Endothelial cell of umbilical vein (primary cell): ENCODE data around the gene KCNJ3. TPM values are rescaled to one million over a fixed set of nuclear protein-coding genes. Genes with fewer than 3 reads are reported as not detected.

Experiments
- BruUV-seq: library from RNA; stranded (reverse); fragments of 400-500 nt; replicated peaks from 2 replicates; lab custom pipeline; 2021; lab: Mats Ljungman, UMichigan
- CTCF ChIA-PET: fragments of 300-600, 350-600 bp; sonication (Branson Sonifier 250); formaldehyde crosslinking; loops from one replicate; lab custom pipeline; 2021; ENCODE audit warnings: antibody characterized with exemption, inconsistent platforms; lab: Charles Lee
- POLR2A ChIA-PET: fragments of 300-600, 350-600 bp; sonication (Branson Sonifier 250); formaldehyde crosslinking; loops from one replicate; lab custom pipeline; 2021; ENCODE audit warnings: antibody characterized with exemption, inconsistent platforms; lab: Charles Lee
- DNase-seq: peaks from one replicate; pipeline ENCODE4 v3.0.0-alpha.2; 2011; ENCODE audit warnings: low read depth, low spot score
- FAIRE-seq: peaks from 2 replicates; lab custom pipeline; 2011; peaks lifted over from hg19 to GRCh38; lab: Jason Lieb, UNC
- H2AFZ ChIP-seq: 2 replicates; pipeline ENCODE4 v1.6.0; 2012; ENCODE audit warnings: low read depth, low read length, control low read depth, inconsistent platforms
- H3K27ac ChIP-seq: 2 replicates; pipeline ENCODE4 v1.5.1; 2011; ENCODE audit warnings: low read depth, mild to moderate bottlenecking, control low read depth, low read length, moderate library complexity; ENCODE audit not compliant: insufficient read depth
- H3K27me3 ChIP-seq, 2 experiments: 2 replicates each; pipeline versions ENCODE4 v1.6.0 to v1.6.1; 2011; ENCODE audit warnings: low read length in 2 of 2, mixed read lengths in 1 of 2; ENCODE audit not compliant: control insufficient read depth in 2 of 2, insufficient read depth in 2 of 2
- H3K36me3 ChIP-seq, 2 experiments: 2 replicates in 1 of 2; 3 replicates in 1 of 2; pipeline ENCODE4 v1.5.1; 2011; ENCODE audit warnings: low read length in 2 of 2, mild to moderate bottlenecking in 1 of 2, moderate library complexity in 1 of 2; ENCODE audit not compliant: control insufficient read depth in 2 of 2, insufficient read depth in 2 of 2; ENCODE audit errors: extremely low read depth in 1 of 2
- H3K4me1 ChIP-seq: 3 replicates; pipeline ENCODE4 v1.5.1; 2011; ENCODE audit warnings: mild to moderate bottlenecking, low read length; ENCODE audit not compliant: control insufficient read depth, insufficient read depth; ENCODE audit errors: extremely low read depth
- H3K4me2 ChIP-seq: 2 replicates; pipeline ENCODE4 v1.6.1; 2011; ENCODE audit warnings: low read length, control low read depth, mixed read lengths; ENCODE audit not compliant: insufficient read depth
- H3K4me3 ChIP-seq, 3 experiments: fragments of 200-600 bp in 1 of 3; sonication (generic), shearing (Covaris generic) in 1 of 3; replicated peaks in 1 of 3; 2 replicates each; pipeline ENCODE4 v1.5.1; 2011 to 2016; ENCODE audit warnings: control low read depth in 3 of 3, low read length in 3 of 3, mild to moderate bottlenecking in 2 of 3, inconsistent platforms in 1 of 3, low read depth in 1 of 3, moderate library complexity in 1 of 3; ENCODE audit not compliant: insufficient read depth in 1 of 3
- H3K79me2 ChIP-seq: 2 replicates; pipeline ENCODE4 v1.6.0; 2012; ENCODE audit warnings: low read length, inconsistent platforms; ENCODE audit not compliant: control insufficient read depth, insufficient read depth
- H3K9ac ChIP-seq: replicated peaks from 2 replicates; pipeline ENCODE3; 2011; ENCODE audit warnings: low read length, control low read depth; ENCODE audit not compliant: insufficient read depth; ENCODE audit errors: extremely low read depth
- H3K9me1 ChIP-seq: replicated peaks from 3 replicates; pipeline ENCODE4 v1.6.0; 2011; ENCODE audit warnings: mild to moderate bottlenecking, low read length; ENCODE audit not compliant: control insufficient read depth, insufficient read depth; ENCODE audit errors: extremely low read depth
- H3K9me3 ChIP-seq: replicated peaks from 2 replicates; pipeline ENCODE4 v1.5.1; 2012; ENCODE audit warnings: low read length, inconsistent platforms; ENCODE audit not compliant: control insufficient read depth, insufficient read depth
- H4K20me1 ChIP-seq: replicated peaks from 2 replicates; pipeline ENCODE3; 2011; ENCODE audit warnings: mild to moderate bottlenecking, low read length; ENCODE audit not compliant: control insufficient read depth, insufficient read depth; ENCODE audit errors: extremely low read depth
- EZH2 ChIP-seq: IDR thresholded peaks from 2 replicates; pipeline ENCODE4 v1.6.1; 2012; ENCODE audit warnings: borderline replicate concordance, low read depth, mild to moderate bottlenecking, moderate library complexity, low read length, inconsistent platforms; ENCODE audit not compliant: severe bottlenecking
- FOS ChIP-seq: IDR thresholded peaks from 2 replicates; pipeline ENCODE4 v1.6.1; 2011; ENCODE audit warnings: mild to moderate bottlenecking, low read length, moderate library complexity, borderline replicate concordance; ENCODE audit not compliant: insufficient read depth
- GATA2 ChIP-seq: IDR thresholded peaks from 2 replicates; pipeline ENCODE4 v1.7.0; 2011; ENCODE audit warnings: low read depth, mild to moderate bottlenecking, moderate library complexity, mixed read lengths, low read length; ENCODE audit not compliant: insufficient read length, insufficient read depth
- JUN ChIP-seq: IDR thresholded peaks from 2 replicates; pipeline ENCODE4 v1.6.1; 2011; ENCODE audit warnings: borderline replicate concordance, low read depth; ENCODE audit not compliant: insufficient read length, insufficient read depth
- MYC ChIP-seq: IDR thresholded peaks from one replicate; pipeline ENCODE4 v1.6.1; 2011; ENCODE audit warnings: mild to moderate bottlenecking, low read depth, low read length
- POLR2A ChIP-seq: IDR thresholded peaks from 2 replicates; pipeline ENCODE4 v1.6.1; 2012; ENCODE audit warnings: low read depth, mild to moderate bottlenecking, control low read depth, low read length
- POLR2AphosphoS5 ChIP-seq: IDR thresholded peaks from 2 replicates; pipeline ENCODE4 v1.6.1; 2012; ENCODE audit warnings: low read depth, mild to moderate bottlenecking, control low read depth, low read length, moderate library complexity; ENCODE audit not compliant: insufficient read depth
- dilution Hi-C: fragments of 300-500 bp; cut with MboI; formaldehyde crosslinking; loops from one replicate; pipeline ENCODE4 v1.15.0; 2019; ENCODE audit warnings: low sequenced_read_pairs; ENCODE audit not compliant: extremely low pct_ligation_motif_present
- intact Hi-C: fragments of 100-400 bp; cut with micrococcal nuclease; formaldehyde crosslinking; loops from one replicate; pipeline ENCODE4 v1.10.0; 2022
- polyA plus RNA-seq, 4 experiments: library from polyadenylated mRNA; depleted of rRNA in 3 of 4; stranded (reverse) in 3 of 4; unstranded in 1 of 4; fragments of >200 nt; gene quantifications; 2 replicates each; pipeline versions ENCODE4 v1.2.1 to v1.2.3, GENCODE V29; 2011 to 2012; ENCODE audit warnings: missing spikeins in 1 of 4
- total RNA-seq: library from RNA; stranded (reverse); gene quantifications from 2 replicates; pipeline ENCODE4 v1.2.3, GENCODE V29; 2021
- TF ChIP-seq, protein P1 (sequence below), 2 donors: IDR thresholded peaks; 1 replicate in 1 of 2; 2 replicates in 1 of 2; pipeline ENCODE4 v1.5.1; 2011; ENCODE audit warnings: low read length in 2 of 2, mild to moderate bottlenecking in 2 of 2, moderate library complexity in 2 of 2, control low read depth in 1 of 2, inconsistent platforms in 1 of 2, low read depth in 1 of 2; ENCODE audit not compliant: insufficient read depth in 1 of 2; ENCODE audit errors: extremely low read depth in 1 of 2
- TF ChIP-seq, protein P2 (sequence below): IDR thresholded peaks from 2 replicates; pipeline ENCODE4 v1.6.1; 2011; ENCODE audit not compliant: insufficient read depth, insufficient read length

KCNJ3 gene
- total and polyA plus RNA-seq, 2 donors (not counting 3 experiments of a cell fraction or from before 2014, with no cell fraction given) = not detected

DNA sequence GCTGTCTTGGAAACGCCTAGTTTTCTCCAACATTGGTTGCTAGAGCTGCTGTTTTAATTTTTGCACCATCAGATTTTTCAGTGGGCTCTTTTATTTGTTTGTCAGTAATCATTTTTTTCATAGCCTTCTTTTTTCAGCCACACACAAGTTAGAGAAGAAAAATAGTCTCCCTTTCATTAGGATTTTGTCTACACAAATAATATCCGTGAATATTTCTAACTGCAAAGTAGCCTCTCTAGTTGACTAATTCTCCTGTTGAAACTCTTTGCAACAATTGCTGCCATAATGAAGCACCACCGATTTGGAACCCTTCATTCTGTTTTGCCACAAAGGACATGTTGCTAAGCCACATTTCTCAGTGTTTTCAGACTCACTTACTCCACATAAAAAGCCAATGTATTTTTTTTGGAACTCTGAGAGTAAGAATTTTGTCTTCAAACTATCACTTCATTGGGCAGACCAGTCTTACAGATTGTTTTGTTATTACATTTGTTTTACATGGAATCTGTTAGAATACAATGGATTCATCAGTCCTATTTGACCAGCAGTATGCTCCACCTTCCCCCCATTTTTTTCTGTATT is 9.6 kb downstream of the KCNJ3 start:
- Histone ChIP-seq H3K79me2 (no peaks in the 10 kb centered on the region), H3K4me1 (no peaks in the 10 kb centered on the region), H3K9me3 (no peaks in the 10 kb centered on the region), H3K27me3 (no peaks in the 10 kb centered on the region), H3K9me1 (no peaks in the 10 kb centered on the region), H3K27ac (no peak overlapping the region), H3K36me3 (no peaks in the 10 kb centered on the region), H2AFZ (no peak overlapping the region), H3K4me3 (no peak overlapping the region), H3K9ac (no peak overlapping the region), H3K4me2 (no peak overlapping the region), H4K20me1 (no peaks in the 10 kb centered on the region)
- intact Hi-C loops (no loop called here), dilution Hi-C loops (no loop called here)
- DNase-seq (no peak), FAIRE-seq (no peak)
- ChIA-PET CTCF (no interaction called here), POLR2A (no interaction called here)
- BruUV-seq = no TSS peak
- TF ChIP-seq, protein P1, sequence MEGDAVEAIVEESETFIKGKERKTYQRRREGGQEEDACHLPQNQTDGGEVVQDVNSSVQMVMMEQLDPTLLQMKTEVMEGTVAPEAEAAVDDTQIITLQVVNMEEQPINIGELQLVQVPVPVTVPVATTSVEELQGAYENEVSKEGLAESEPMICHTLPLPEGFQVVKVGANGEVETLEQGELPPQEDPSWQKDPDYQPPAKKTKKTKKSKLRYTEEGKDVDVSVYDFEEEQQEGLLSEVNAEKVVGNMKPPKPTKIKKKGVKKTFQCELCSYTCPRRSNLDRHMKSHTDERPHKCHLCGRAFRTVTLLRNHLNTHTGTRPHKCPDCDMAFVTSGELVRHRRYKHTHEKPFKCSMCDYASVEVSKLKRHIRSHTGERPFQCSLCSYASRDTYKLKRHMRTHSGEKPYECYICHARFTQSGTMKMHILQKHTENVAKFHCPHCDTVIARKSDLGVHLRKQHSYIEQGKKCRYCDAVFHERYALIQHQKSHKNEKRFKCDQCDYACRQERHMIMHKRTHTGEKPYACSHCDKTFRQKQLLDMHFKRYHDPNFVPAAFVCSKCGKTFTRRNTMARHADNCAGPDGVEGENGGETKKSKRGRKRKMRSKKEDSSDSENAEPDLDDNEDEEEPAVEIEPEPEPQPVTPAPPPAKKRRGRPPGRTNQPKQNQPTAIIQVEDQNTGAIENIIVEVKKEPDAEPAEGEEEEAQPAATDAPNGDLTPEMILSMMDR (IDR thresholded peaks at IDR 0.05; ENCODE audit: extremely low read depth in 1 of 2, insufficient read depth in 1 of 2, low read depth in 1 of 2, low read length in 2 of 2) = no peak
- TF ChIP-seq POLR2AphosphoS5 = no peak
- TF ChIP-seq MYC = no peak
- TF ChIP-seq, protein P2, sequence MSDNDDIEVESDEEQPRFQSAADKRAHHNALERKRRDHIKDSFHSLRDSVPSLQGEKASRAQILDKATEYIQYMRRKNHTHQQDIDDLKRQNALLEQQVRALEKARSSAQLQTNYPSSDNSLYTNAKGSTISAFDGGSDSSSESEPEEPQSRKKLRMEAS = no peak
- no peak for TF ChIP-seq GATA2
- TF ChIP-seq FOS = no peak
- no peak for TF ChIP-seq POLR2A
- TF ChIP-seq EZH2 = no peak
- no peak for TF ChIP-seq JUN
